Central memory CD4-positive, alpha-beta T cell (primary cell): Measurements from ENCODE around the gene PTPN3.

Experiments used
- DNase-seq: peaks from one replicate; pipeline ENCODE4 v3.0.0; 2022

Gene PTPN3

DNA sequence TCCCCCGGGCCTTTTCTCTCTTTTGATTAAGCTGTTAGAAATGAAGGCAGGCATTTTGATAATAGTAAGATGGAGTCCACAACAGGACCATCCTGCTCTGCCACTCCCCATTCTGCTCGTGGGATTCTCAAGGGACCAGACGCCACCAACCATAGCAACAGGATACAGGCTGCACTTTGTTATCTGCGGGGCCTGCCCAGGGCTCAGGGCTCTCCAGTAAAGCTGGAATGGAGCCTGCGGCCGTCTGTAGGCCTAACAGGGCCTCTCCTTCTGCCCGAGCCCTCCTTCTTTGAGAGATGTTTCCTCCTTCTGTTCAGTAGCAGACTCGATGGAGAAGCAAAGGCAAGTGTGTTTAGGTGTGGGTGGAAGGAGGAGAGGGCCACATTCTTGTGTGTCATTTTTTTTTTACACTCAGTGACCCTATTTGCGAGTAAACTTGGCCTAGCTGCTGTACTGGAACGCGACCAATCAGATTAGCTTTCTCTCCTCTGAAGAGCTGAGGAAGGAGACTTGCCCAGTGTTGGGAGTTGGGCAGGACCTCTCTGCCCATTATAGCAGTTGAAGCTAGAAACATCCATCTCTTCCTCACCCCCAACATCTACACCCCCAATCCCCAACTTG is 168.4 kb downstream of the PTPN3 start:
- no peak for DNase-seq

DNA sequence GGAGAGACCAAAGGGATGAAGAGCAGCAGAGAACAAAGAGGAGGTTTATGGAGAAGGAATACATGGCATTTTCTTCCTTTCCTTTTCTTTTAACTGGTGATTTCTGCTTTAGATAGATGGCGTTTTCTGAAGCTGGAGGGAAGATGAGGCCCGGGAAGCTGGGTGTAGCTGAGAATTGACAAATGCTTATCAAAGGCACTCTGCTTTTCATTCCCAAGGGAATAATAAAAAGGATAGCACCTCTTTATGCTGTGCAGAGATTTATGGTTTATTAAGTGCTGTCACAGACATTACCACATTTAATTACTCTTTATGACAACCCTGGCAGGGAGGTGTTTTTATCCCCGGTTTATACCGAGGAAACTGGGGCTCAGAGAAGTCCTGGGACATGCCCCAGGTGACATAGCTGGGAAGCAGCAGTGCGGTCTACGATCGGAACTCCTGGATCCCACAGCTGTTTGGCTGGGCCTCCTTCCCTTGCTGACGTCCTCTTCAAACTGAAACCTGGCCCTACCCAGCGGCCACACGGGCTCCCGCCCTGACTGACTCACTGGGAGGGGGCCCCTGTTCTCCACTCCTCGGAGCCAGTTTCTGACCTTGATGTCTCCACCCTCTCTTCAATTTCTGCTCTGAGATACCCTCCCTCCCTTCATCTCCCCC is 169.0 kb downstream of the PTPN3 start:
- DNase-seq: no peak
